Measurements from ENCODE around the gene TMEM61. TPM values are rescaled to one million over a fixed set of nuclear protein-coding genes. Genes with fewer than 3 reads are reported as not detected.

TMEM61 gene
- total RNA-seq, 2 donors from 2014 or later = not detected

GRCh38 chr1:54969879-54970278 lies 10.5 kb upstream of the TMEM61 start:
- peaks cover 62% of the 10 kb centered on the region for H3K27me3 Mint-ChIP-seq
- DNase-seq = no peak
- H3K9me3 ChIP-seq (ENCODE audit: control insufficient read depth, low read length, poor library complexity, severe bottlenecking) = no peaks in the 10 kb centered on the region
- H3K27ac Mint-ChIP-seq = no peak overlapping the region
- ATAC-seq = no peak
- H3K4me3 Mint-ChIP-seq = no peak overlapping the region
- peaks cover 11% of the 10 kb centered on the region for H3K36me3 Mint-ChIP-seq (ENCODE audit: low read depth)
- peaks cover 8% of the 10 kb centered on the region for H3K4me1 Mint-ChIP-seq

- no peak for DNase-seq
- Mint-ChIP-seq H3K4me1 (peaks cover 7% of the 10 kb centered on the region), H3K4me3 (no peak overlapping the region), H3K27me3 (peaks cover 70% of the 10 kb centered on the region), H3K27ac (no peak overlapping the region), H3K36me3 (ENCODE audit: low read depth) (peaks cover 15% of the 10 kb centered on the region)
- no peaks in the 10 kb centered on the region for H3K9me3 ChIP-seq (ENCODE audit: control insufficient read depth, low read length, poor library complexity, severe bottlenecking)
- ATAC-seq = no peak
These were observed 9.5 kb upstream of the TMEM61 start for GRCh38 chr1:54970901-54971300.

GRCh38 chr1:54971317-54971791 lies 9.1 kb upstream of the TMEM61 start:
- peaks cover 3% of the 10 kb centered on the region for H3K4me1 Mint-ChIP-seq
- peaks cover 15% of the 10 kb centered on the region for H3K36me3 Mint-ChIP-seq (ENCODE audit: low read depth)
- peaks cover 65% of the 10 kb centered on the region for H3K27me3 Mint-ChIP-seq
- no peak overlapping the region for H3K4me3 Mint-ChIP-seq
- no peak for ATAC-seq
- H3K9me3 ChIP-seq (ENCODE audit: control insufficient read depth, low read length, poor library complexity, severe bottlenecking) = no peaks in the 10 kb centered on the region
- DNase-seq = no peak
- H3K27ac Mint-ChIP-seq = no peak overlapping the region

- H3K9me3 ChIP-seq (ENCODE audit: control insufficient read depth, low read length, poor library complexity, severe bottlenecking) = no peaks in the 10 kb centered on the region
- peaks cover 57% of the 10 kb centered on the region for H3K27me3 Mint-ChIP-seq
- ATAC-seq (no peak), DNase-seq (no peak)
- peaks cover 11% of the 10 kb centered on the region for H3K36me3 Mint-ChIP-seq (ENCODE audit: low read depth)
- no peak overlapping the region for H3K4me3 Mint-ChIP-seq
- H3K4me1 Mint-ChIP-seq = no peaks in the 10 kb centered on the region
- H3K27ac Mint-ChIP-seq = no peak overlapping the region
These were observed 8.0 kb upstream of the TMEM61 start for GRCh38 chr1:54972436-54972835.

GRCh38 chr1:54973205-54973921 lies 7.1 kb upstream of the TMEM61 start:
- H3K27ac Mint-ChIP-seq = no peak overlapping the region
- H3K9me3 ChIP-seq (ENCODE audit: control insufficient read depth, low read length, poor library complexity, severe bottlenecking) = no peaks in the 10 kb centered on the region
- H3K27me3 Mint-ChIP-seq = peaks cover 64% of the 10 kb centered on the region
- H3K36me3 Mint-ChIP-seq (ENCODE audit: low read depth) = peaks cover 14% of the 10 kb centered on the region
- H3K4me3 Mint-ChIP-seq = no peak overlapping the region
- ATAC-seq = no peak
- DNase-seq = no peak
- H3K4me1 Mint-ChIP-seq = peaks cover 4% of the 10 kb centered on the region

GRCh38 chr1:54975356-54976108 lies 4.9 kb upstream of the TMEM61 start:
- peaks cover 11% of the 10 kb centered on the region for H3K36me3 Mint-ChIP-seq (ENCODE audit: low read depth)
- peaks cover 62% of the 10 kb centered on the region for H3K27me3 Mint-ChIP-seq
- no peak for DNase-seq
- H3K4me3 Mint-ChIP-seq = no peak overlapping the region
- no peaks in the 10 kb centered on the region for H3K9me3 ChIP-seq (ENCODE audit: control insufficient read depth, low read length, poor library complexity, severe bottlenecking)
- H3K27ac Mint-ChIP-seq = no peak overlapping the region
- ATAC-seq = no peak
- H3K4me1 Mint-ChIP-seq = peaks cover 4% of the 10 kb centered on the region

GRCh38 chr1:54976747-54977146 lies 3.7 kb upstream of the TMEM61 start:
- H3K9me3 ChIP-seq (ENCODE audit: control insufficient read depth, low read length, poor library complexity, severe bottlenecking) = no peaks in the 10 kb centered on the region
- no peak for ATAC-seq
- Mint-ChIP-seq H3K4me1 (peaks cover 6% of the 10 kb centered on the region), H3K27ac (no peak overlapping the region), H3K36me3 (ENCODE audit: low read depth) (peaks cover 11% of the 10 kb centered on the region), H3K27me3 (peaks cover 59% of the 10 kb centered on the region), H3K4me3 (no peak overlapping the region)
- DNase-seq = no peak

GRCh38 chr1:54977533-54978297 lies 2.7 kb upstream of the TMEM61 start:
- peaks cover 61% of the 10 kb centered on the region for H3K27me3 Mint-ChIP-seq
- ATAC-seq (no peak), DNase-seq (no peak)
- H3K27ac Mint-ChIP-seq = no peak overlapping the region
- H3K4me1 Mint-ChIP-seq = peaks cover 6% of the 10 kb centered on the region
- H3K4me3 Mint-ChIP-seq = no peak overlapping the region
- no peaks in the 10 kb centered on the region for H3K9me3 ChIP-seq (ENCODE audit: control insufficient read depth, low read length, poor library complexity, severe bottlenecking)
- peaks cover 11% of the 10 kb centered on the region for H3K36me3 Mint-ChIP-seq (ENCODE audit: low read depth)

- H3K4me1 Mint-ChIP-seq = peaks cover 6% of the 10 kb centered on the region
- DNase-seq = no peak
- H3K27me3 Mint-ChIP-seq = peaks cover 55% of the 10 kb centered on the region
- H3K4me3 Mint-ChIP-seq = no peak overlapping the region
- no peaks in the 10 kb centered on the region for H3K9me3 ChIP-seq (ENCODE audit: control insufficient read depth, low read length, poor library complexity, severe bottlenecking)
- no peak for ATAC-seq
- H3K27ac Mint-ChIP-seq = no peak overlapping the region
- peaks cover 9% of the 10 kb centered on the region for H3K36me3 Mint-ChIP-seq (ENCODE audit: low read depth)
These were observed 1.7 kb upstream of the TMEM61 start for GRCh38 chr1:54978528-54979326.

GRCh38 chr1:54979327-54979891 lies 1.0 kb upstream of the TMEM61 start:
- H3K36me3 Mint-ChIP-seq (ENCODE audit: low read depth) = peaks cover 8% of the 10 kb centered on the region
- peaks cover 53% of the 10 kb centered on the region for H3K27me3 Mint-ChIP-seq
- H3K4me3 Mint-ChIP-seq = no peak overlapping the region
- H3K4me1 Mint-ChIP-seq = peaks cover 6% of the 10 kb centered on the region
- no peak for ATAC-seq
- no peak overlapping the region for H3K27ac Mint-ChIP-seq
- H3K9me3 ChIP-seq (ENCODE audit: control insufficient read depth, low read length, poor library complexity, severe bottlenecking) = no peaks in the 10 kb centered on the region
- DNase-seq = no peak

GRCh38 chr1:54980046-54980527 lies 341 bp upstream of the TMEM61 start:
- no peaks in the 10 kb centered on the region for H3K9me3 ChIP-seq (ENCODE audit: control insufficient read depth, low read length, poor library complexity, severe bottlenecking)
- Mint-ChIP-seq H3K36me3 (ENCODE audit: low read depth) (peaks cover 7% of the 10 kb centered on the region), H3K27me3 (peaks cover 50% of the 10 kb centered on the region), H3K4me3 (no peak overlapping the region), H3K27ac (no peak overlapping the region), H3K4me1 (peaks cover 6% of the 10 kb centered on the region)
- ATAC-seq = no peak
- no peak for DNase-seq

- H3K27ac Mint-ChIP-seq = no peak overlapping the region
- peaks cover 6% of the 10 kb centered on the region for H3K4me1 Mint-ChIP-seq
- H3K9me3 ChIP-seq (ENCODE audit: control insufficient read depth, low read length, poor library complexity, severe bottlenecking) = no peaks in the 10 kb centered on the region
- H3K4me3 Mint-ChIP-seq = no peak overlapping the region
- H3K36me3 Mint-ChIP-seq (ENCODE audit: low read depth) = peaks cover 4% of the 10 kb centered on the region
- DNase-seq (no peak), ATAC-seq (no peak)
- H3K27me3 Mint-ChIP-seq = peaks cover 52% of the 10 kb centered on the region
These were observed 1.0 kb downstream of the TMEM61 start for GRCh38 chr1:54981466-54981865.

All from T-helper 17 cell (primary cell).